GM12801 (cell line): ENCODE measurements around the gene LRRC8B.

Source experiments
- TF ChIP-seq, protein P1 (sequence below): IDR thresholded peaks from one replicate; pipeline ENCODE4 v1.5.1; 2011; ENCODE audit warnings: control low read depth; ENCODE audit not compliant: insufficient read length; ENCODE audit errors: extremely low read depth

Gene LRRC8B

DNA sequence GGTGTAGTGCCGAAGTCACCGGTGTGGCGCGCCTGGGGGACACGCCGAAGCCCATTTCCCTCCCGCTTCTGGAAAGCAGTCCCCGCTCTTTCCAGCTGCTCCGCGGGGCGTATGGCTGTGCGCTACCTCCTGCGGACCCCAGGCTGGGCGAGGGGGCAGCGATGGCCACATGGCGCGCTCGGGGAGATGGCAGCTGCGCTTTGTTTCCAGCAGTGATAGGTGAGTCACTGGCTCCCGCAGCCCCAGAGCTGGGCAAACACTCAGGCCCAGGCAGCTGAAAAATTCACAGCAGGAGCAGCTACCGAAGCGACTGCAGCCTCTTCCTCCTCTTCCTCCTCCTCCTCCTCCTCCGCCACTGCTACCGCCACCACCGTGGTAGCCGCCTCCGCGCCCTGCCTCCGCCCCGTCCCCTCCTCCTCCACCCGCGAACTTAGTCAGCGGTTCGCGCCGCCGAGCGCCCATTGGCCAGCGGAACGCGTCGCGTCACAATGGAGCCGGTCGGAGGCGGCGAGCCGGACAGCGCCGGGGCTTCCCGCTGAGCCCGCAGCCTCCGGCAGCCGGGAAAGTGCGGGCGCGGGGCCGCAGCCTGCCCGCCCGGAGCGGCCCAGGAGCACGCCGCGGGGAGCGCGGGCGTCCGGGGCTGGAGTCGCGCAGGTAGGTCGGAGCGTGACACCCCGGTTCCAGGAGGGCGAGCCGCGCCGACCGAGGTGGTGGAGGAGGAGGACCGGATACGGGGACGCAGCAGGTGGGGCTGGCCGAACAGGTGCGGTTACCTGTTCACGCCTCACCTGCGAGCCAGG lies at the start of gene LRRC8B:
Gene LRRC8B, plus strand, starts transcription at position 461 of the 800 bp plus-strand sequence. CDS start 57,822 bp downstream, outside the sequence.
- TF ChIP-seq, protein P1, sequence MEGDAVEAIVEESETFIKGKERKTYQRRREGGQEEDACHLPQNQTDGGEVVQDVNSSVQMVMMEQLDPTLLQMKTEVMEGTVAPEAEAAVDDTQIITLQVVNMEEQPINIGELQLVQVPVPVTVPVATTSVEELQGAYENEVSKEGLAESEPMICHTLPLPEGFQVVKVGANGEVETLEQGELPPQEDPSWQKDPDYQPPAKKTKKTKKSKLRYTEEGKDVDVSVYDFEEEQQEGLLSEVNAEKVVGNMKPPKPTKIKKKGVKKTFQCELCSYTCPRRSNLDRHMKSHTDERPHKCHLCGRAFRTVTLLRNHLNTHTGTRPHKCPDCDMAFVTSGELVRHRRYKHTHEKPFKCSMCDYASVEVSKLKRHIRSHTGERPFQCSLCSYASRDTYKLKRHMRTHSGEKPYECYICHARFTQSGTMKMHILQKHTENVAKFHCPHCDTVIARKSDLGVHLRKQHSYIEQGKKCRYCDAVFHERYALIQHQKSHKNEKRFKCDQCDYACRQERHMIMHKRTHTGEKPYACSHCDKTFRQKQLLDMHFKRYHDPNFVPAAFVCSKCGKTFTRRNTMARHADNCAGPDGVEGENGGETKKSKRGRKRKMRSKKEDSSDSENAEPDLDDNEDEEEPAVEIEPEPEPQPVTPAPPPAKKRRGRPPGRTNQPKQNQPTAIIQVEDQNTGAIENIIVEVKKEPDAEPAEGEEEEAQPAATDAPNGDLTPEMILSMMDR = no peak

- TF ChIP-seq, protein P1 = no peak
Observed at GRCh38 chr1:89475269-89475668, 49.4 kb upstream of the LRRC8B start.

DNA sequence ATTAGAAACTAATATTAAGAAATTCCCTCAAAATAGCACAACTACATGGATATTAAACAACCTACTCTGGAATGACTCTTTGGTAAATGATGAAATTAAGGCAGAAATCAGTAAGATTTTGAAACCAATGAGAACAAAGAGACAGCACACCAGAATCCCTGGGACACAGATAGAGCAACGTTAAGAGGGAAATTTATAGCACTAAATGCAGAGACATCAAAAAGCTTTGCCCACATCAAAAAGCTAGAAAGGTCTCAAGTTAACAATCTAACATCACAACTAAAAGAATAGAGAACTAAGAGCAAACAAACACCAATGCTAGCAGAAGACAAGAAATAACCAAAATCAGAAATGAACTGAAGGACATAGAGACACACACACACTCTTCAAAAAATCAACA lies 48.6 kb upstream of the LRRC8B start:
- TF ChIP-seq, protein P1 = no peak

DNA sequence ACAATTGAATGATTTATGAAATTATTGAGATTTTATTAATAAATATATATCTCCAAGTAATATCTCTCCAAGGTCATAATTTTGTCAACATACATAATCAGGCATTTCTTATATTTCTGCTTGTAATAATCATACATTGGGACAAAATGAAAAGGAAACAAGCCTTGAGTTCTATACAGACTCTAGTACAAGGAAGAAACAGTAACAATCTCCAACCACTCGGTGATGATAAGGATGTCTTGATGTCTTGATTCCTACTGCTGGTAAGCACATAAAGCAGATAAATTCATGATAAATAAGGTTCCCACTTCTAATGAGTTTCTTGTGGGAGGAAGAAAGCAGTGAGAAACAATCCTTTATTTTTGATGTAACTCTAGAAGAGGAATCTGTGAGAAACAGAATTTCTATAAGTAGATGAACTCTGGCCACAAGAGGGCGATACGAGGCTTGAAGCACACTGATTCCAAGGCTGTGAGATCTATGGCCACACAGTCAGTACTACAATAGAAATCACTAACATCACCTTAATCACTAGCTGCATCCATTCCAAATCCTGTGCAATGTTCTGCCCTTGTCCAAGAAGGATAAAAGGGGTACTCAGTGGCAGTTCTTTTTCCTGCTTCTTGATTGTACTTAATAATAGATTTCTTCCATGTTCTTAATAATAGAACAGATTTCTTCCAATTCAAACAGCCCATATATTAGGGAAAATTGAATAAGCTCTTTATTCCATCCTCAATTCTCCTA lies 41.4 kb upstream of the LRRC8B start:
- TF ChIP-seq, protein P1 = no peak

DNA sequence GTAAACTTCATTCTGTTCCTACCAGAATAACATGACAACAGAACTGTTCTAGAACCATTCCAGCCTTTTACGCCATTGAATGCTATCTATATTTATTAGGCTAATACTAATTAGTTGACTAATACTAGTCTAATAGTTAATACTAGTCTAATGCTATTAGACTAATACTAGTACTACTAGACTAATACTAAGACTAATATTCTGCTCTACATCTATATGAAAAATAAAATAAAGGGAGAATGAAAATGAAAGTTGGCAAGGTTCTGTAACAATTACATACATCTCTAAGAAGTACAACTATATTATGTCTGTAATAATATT lies 40.9 kb upstream of the LRRC8B start:
- TF ChIP-seq, protein P1 = no peak

- TF ChIP-seq, protein P1 = no peak
Observed at GRCh38 chr1:89484092-89485038, 40.3 kb upstream of the LRRC8B start.

GRCh38 chr1:89487972-89488371 lies 36.7 kb upstream of the LRRC8B start:
- TF ChIP-seq, protein P1 = no peak
